Lung (tissue), 12 donors: ENCODE data around the gene SCARF2. TPM values are rescaled to one million over a fixed set of nuclear protein-coding genes. Genes with fewer than 3 reads are reported as not detected.

ENCODE experiments used
- ATAC-seq: fragments of 200-7000 bp; cut with Tn5 transposase; one replicate; pipeline ENCODE4 v1.9.1; 2020; ENCODE audit warnings: moderate number of reproducible peaks; ENCODE audit not compliant: insufficient read depth, low FRiP score
- DNase-seq, 3 donors: peaks; one replicate each; pipeline ENCODE4 v3.0.0-alpha.2; 2013 to 2017
- H3K27ac ChIP-seq, 2 donors: one replicate each; pipeline ENCODE4 v1.5.1; 2013; ENCODE audit warnings: mild to moderate bottlenecking in 2 of 2, moderate library complexity in 2 of 2, control low read depth in 1 of 2, inconsistent platforms in 1 of 2, low read depth in 1 of 2, low read length in 1 of 2
- H3K27me3 ChIP-seq, 3 donors: one replicate each; pipeline ENCODE4 v1.5.1; 2013; ENCODE audit warnings: low read length in 2 of 3; ENCODE audit not compliant: control insufficient read depth in 3 of 3, insufficient read depth in 3 of 3
- H3K36me3 ChIP-seq, 4 donors: one replicate each; pipeline ENCODE4 v1.5.1; 2013; ENCODE audit warnings: low read length in 4 of 4, mild to moderate bottlenecking in 1 of 4, moderate library complexity in 1 of 4; ENCODE audit not compliant: control insufficient read depth in 4 of 4, insufficient read depth in 4 of 4
- H3K4me1 ChIP-seq, 5 donors: one replicate each; pipeline ENCODE4 v1.5.1; 2013; ENCODE audit warnings: low read length in 5 of 5, mild to moderate bottlenecking in 2 of 5, moderate library complexity in 1 of 5; ENCODE audit not compliant: control insufficient read depth in 5 of 5, insufficient read depth in 5 of 5
- H3K4me3 ChIP-seq: one replicate; pipeline ENCODE4 v1.5.1; 2013; ENCODE audit warnings: mild to moderate bottlenecking, control low read depth, moderate library complexity
- H3K9ac ChIP-seq, 2 donors: one replicate each; pipeline ENCODE4 v1.5.1; 2013; ENCODE audit warnings: low read length in 2 of 2, control low read depth in 1 of 2; ENCODE audit not compliant: insufficient read depth in 1 of 2
- H3K9me3 ChIP-seq, 4 donors: one replicate each; pipeline ENCODE4 v1.5.1; 2013; ENCODE audit warnings: low read length in 3 of 4, mild to moderate bottlenecking in 1 of 4, moderate library complexity in 1 of 4; ENCODE audit not compliant: control insufficient read depth in 4 of 4, insufficient read depth in 3 of 4
- CTCF ChIP-seq: IDR thresholded peaks from 2 replicates; pipeline ENCODE4 v1.5.1; 2012; ENCODE audit warnings: mild to moderate bottlenecking; ENCODE audit errors: control extremely low read depth, extremely low read depth
- WGBS, 2 donors: extraction: QIAGEN DNeasy Blood & Tissue Kit; methylation state at CpG; one replicate each; pipeline ENCODE4 v1.1.7; 2013; 5-methylcytosine and 5-hydroxymethylcytosine counted together
- polyA plus RNA-seq, 2 donors: library from polyadenylated mRNA; stranded (reverse); fragments of 200-250 nt; gene quantifications; one replicate each; pipeline ENCODE4 v1.2.1, GENCODE V29; 2013
- total RNA-seq, 2 donors: library from RNA; depleted of rRNA in 1 of 2; stranded (reverse); fragments of >200 nt in 1 of 2; gene quantifications; one replicate each; pipeline ENCODE4 v1.2.1, GENCODE V29; 2014 to 2021
- donor health status: control.
- donor health status: control.
- donor health status: Bipolar disorder and iron deficiency.
- donor health status: healthy.
- donor health status: DM: yes; HTN: yes; CAD: no.

The SCARF2 gene
- total and polyA plus RNA-seq, 4 donors, result 4.7 to 32.9 (median 16.4) TPM

GRCh38 chr22:20446383-20446970, 8.9 kb upstream of the SCARF2 start:
- Histone ChIP-seq H3K9ac (no peak overlapping the region), H3K4me3 (no peak overlapping the region), H3K27me3 (no peaks in the 10 kb centered on the region), H3K4me1 (no peaks in the 10 kb centered on the region), H3K36me3 (peaks cover 0 to 14% (median 8%) of the 10 kb centered on the region in 4 donors), H3K9me3 (no peaks in the 10 kb centered on the region), H3K27ac (no peak overlapping the region)
- no peak for DNase-seq
- no peak for TF ChIP-seq CTCF
- ATAC-seq, result no peak
- WGBS, 2 donors, result 95 to 99% methylated on average over 21 of the region's 21 CpGs

- Histone ChIP-seq H3K9me3 (no peaks in the 10 kb centered on the region), H3K27ac (no peak overlapping the region), H3K4me3 (no peak overlapping the region), H3K36me3 (peaks cover 0 to 14% (median 8%) of the 10 kb centered on the region in 4 donors), H3K9ac (no peak overlapping the region), H3K27me3 (no peaks in the 10 kb centered on the region), H3K4me1 (peaks cover 0 to 2% (median 0%) of the 10 kb centered on the region in 5 donors)
- 96 to 97% methylated on average over 4 of the region's 4 CpGs for WGBS, 2 donors
- DNase-seq (no peak), ATAC-seq (no peak)
- TF ChIP-seq CTCF, result no peak
These were observed 6.7 kb upstream of the SCARF2 start for GRCh38 chr22:20444325-20444724.

DNA sequence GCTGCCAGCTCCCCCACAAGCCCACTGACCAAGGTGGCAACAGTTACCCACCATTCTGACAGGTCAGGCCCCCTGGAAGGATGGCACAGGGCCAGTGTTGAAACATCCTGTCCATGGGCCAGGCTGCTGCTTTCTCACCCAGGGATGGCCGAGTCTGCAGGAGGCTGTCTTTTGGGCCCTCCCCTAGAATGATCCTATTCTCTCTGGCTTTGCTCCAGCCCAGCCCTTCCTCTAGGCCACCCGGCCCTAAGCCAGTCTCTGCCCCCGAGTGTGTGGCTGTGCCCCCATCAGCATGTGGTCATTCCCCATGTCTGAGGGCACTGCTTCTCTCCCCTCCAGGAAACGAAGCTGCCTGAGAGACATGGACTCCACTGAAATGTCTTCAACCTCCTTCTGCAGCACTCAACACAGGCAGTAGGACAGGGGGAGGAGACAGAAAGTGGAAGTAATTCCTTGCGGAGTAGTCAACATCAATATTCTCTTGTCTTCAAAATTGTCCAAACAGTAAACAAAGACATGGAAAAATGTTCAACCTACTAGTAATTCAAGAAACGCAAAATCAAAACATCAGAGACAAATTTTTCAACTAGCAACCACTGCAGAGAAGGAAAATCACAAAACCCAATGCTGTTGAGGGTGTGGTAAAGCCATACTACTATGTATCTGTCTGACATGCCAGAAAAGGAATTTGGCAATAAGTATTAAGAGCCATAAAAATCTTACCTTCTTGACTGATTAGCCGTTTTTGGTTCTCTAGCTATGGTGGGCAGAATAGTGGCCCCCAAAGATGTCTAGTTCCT, 5.1 kb upstream of the SCARF2 start:
- H3K9ac ChIP-seq, result no peak overlapping the region
- ATAC-seq (no peak), DNase-seq (no peak)
- no peak for TF ChIP-seq CTCF
- no peaks in the 10 kb centered on the region for H3K27me3 ChIP-seq
- no peak overlapping the region for H3K4me3 ChIP-seq
- peak overlapping the region in 1 of 2 donors; percentile 48 for H3K27ac ChIP-seq
- peaks cover 0 to 14% (median 3%) of the 10 kb centered on the region in 5 donors for H3K4me1 ChIP-seq
- H3K36me3 ChIP-seq, result peaks cover 0 to 14% (median 8%) of the 10 kb centered on the region in 4 donors
- 77 to 84% methylated on average over 7 of the region's 7 CpGs for WGBS, 2 donors
- H3K9me3 ChIP-seq, result no peaks in the 10 kb centered on the region
